SH-SY5Y (cell line): Measurements from ENCODE around the gene GGCX.

Experiments used
- GATA2 ChIP-seq: IDR thresholded peaks from 2 replicates; pipeline ENCODE4 v1.6.1; 2011; ENCODE audit warnings: mild to moderate bottlenecking, low read depth, low read length
- GATA3 ChIP-seq: IDR thresholded peaks from 2 replicates; pipeline ENCODE4 v1.6.1; 2011; ENCODE audit warnings: low read depth, mild to moderate bottlenecking, low read length, moderate library complexity

DNA sequence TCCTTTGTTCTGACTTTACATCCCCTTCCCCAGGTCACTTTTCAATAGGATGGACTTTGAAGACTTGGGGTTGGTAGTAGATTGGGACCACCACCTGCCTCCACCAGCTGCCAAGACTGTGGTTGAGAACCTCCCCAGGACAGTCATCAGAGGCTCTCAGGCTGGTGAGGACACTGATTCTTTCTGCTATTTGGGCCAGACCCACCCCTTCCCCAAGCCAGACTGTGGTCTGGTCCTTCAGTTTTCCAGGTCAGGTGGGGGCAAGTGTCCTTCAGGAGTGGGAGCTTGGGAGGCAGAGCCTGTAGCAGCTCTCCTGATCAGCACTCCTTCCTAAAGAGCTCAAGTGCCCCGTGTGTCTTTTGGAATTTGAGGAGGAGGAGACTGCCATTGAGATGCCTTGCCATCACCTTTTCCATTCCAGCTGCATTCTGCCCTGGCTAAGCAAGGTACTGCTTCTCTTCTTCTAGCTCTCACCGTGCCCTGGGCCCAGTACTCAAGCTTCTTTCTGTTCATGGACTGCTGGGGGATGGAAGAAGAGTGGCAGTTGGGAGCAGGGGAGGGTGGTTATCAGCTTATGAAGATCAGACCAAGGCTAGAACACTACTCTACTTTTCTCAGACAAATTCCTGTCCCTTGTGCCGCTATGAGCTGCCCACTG, 35.3 kb upstream of the GGCX start:
- TF ChIP-seq GATA3 = no peak
- TF ChIP-seq GATA2 = no peak
